Measurements from ENCODE around the gene RBM47. TPM values are rescaled to one million over a fixed set of nuclear protein-coding genes. Genes with fewer than 3 reads are reported as not detected.
"Not testable (repeated sequence)": the region's sequence is repeated elsewhere in the genome, so short reads cannot be mapped to it uniquely, and the experiment has no call there.

Gene RBM47
- total and polyA plus RNA-seq, 12 donors, result 0.41 to 14.0 (median 2.1) TPM

GRCh38 chr4:40553995-40554394 lies 75.7 kb downstream of the RBM47 start:
- 54 to 60% methylated on average over 10 of the region's 10 CpGs for WGBS, 2 donors
- Histone ChIP-seq H3K36me3 (no peaks in the 10 kb centered on the region), H3K4me3 (peak overlapping the region in 1 of 10 donors; percentile 27), H3K27ac (peak overlapping the region in 6 of 10 donors; percentile 7 to 88 (median 28)), H3K4me1 (peaks cover 0 to 70% (median 0%) of the 10 kb centered on the region in 9 donors), H3K27me3 (peaks cover 0 to 5% (median 0%) of the 10 kb centered on the region in 7 donors), H3K9me3 (no peaks in the 10 kb centered on the region)
- TF ChIP-seq CTCF (IDR thresholded peaks at IDR 0.05), result no peak
- DNase-seq (peak in 1 of 2 donors; percentile 22), ATAC-seq (peak in 7 of 8 donors; percentile 56 to 87 (median 80))
- intact Hi-C loops (cut with DNase I), result no loop called here

- peaks cover 0 to 73% (median 0%) of the 10 kb centered on the region in 9 donors for H3K4me1 ChIP-seq
- H3K4me3 ChIP-seq, result no peak overlapping the region
- WGBS, 2 donors, result 67 to 69% methylated on average over 6 of the region's 6 CpGs
- ATAC-seq, result no peak
- no peaks in the 10 kb centered on the region for H3K9me3 ChIP-seq
- intact Hi-C loops (cut with DNase I), result no loop called here
- no peak for DNase-seq
- TF ChIP-seq CTCF (IDR thresholded peaks at IDR 0.05), result no peak
- H3K36me3 ChIP-seq, result peaks cover 0 to 6% (median 0%) of the 10 kb centered on the region in 9 donors
- H3K27me3 ChIP-seq, result peaks cover 0 to 5% (median 0%) of the 10 kb centered on the region in 7 donors
- peak overlapping the region in 1 of 10 donors; percentile 88 for H3K27ac ChIP-seq
Measured at GRCh38 chr4:40552536-40552935, 77.1 kb downstream of the RBM47 start.

GRCh38 chr4:40551568-40552136 lies 78.0 kb downstream of the RBM47 start:
- Histone ChIP-seq H3K27ac (peak overlapping the region in 6 of 10 donors; percentile 25 to 88 (median 49)), H3K4me1 (peaks cover 0 to 81% (median 0%) of the 10 kb centered on the region in 9 donors), H3K4me3 (peak overlapping the region in 7 of 10 donors; percentile 0 to 46 (median 38))
- DNase-seq; H3K27me3 ChIP-seq; H3K36me3 ChIP-seq; intact Hi-C loops (cut with DNase I); ATAC-seq; H3K9me3 ChIP-seq: not testable (repeated sequence)
- WGBS, 2 donors, result 77 to 82% methylated on average over 9 of the region's 9 CpGs

- ATAC-seq (peak in 3 of 8 donors; percentile 33 to 36 (median 34)), DNase-seq (no peak)
- peak in 5 of 9 donors; percentile 14 to 41 (median 27) for TF ChIP-seq CTCF (IDR thresholded peaks at IDR 0.05)
- intact Hi-C loops (cut with DNase I), result no loop called here
- Histone ChIP-seq H3K9me3 (no peaks in the 10 kb centered on the region), H3K27me3 (peaks cover 0 to 5% (median 0%) of the 10 kb centered on the region in 7 donors), H3K27ac (peak overlapping the region in 6 of 10 donors; percentile 25 to 88 (median 49)), H3K4me3 (peak overlapping the region in 7 of 10 donors; percentile 0 to 46 (median 38)), H3K36me3 (peaks cover 0 to 6% (median 0%) of the 10 kb centered on the region in 9 donors), H3K4me1 (peaks cover 0 to 81% (median 0%) of the 10 kb centered on the region in 9 donors)
- WGBS, 2 donors, result 27 to 40% methylated on average over 5 of the region's 5 CpGs
Measured at GRCh38 chr4:40550948-40551462, 78.7 kb downstream of the RBM47 start.

- intact Hi-C loops (cut with DNase I), result no loop called here
Measured at GRCh38 chr4:40550196-40550595, 79.5 kb downstream of the RBM47 start.

More at GRCh38 chr4:40550196-40550595, 79.5 kb downstream of the RBM47 start:
- ATAC-seq (no peak), DNase-seq (no peak)
- H3K36me3 ChIP-seq, result peaks cover 0 to 6% (median 0%) of the 10 kb centered on the region in 9 donors
- TF ChIP-seq CTCF (IDR thresholded peaks at IDR 0.05), result no peak
- peaks cover 0 to 74% (median 0%) of the 10 kb centered on the region in 9 donors for H3K4me1 ChIP-seq
- no peak overlapping the region for H3K4me3 ChIP-seq
- no peaks in the 10 kb centered on the region for H3K9me3 ChIP-seq
- H3K27ac ChIP-seq, result peak overlapping the region in 2 of 10 donors; percentile 73 to 88
- peaks cover 0 to 5% (median 0%) of the 10 kb centered on the region in 7 donors for H3K27me3 ChIP-seq
- WGBS, 2 donors, result 76% methylated on average over 5 of the region's 5 CpGs
